ENCODE measurements around the gene MTHFD1L.

DNA sequence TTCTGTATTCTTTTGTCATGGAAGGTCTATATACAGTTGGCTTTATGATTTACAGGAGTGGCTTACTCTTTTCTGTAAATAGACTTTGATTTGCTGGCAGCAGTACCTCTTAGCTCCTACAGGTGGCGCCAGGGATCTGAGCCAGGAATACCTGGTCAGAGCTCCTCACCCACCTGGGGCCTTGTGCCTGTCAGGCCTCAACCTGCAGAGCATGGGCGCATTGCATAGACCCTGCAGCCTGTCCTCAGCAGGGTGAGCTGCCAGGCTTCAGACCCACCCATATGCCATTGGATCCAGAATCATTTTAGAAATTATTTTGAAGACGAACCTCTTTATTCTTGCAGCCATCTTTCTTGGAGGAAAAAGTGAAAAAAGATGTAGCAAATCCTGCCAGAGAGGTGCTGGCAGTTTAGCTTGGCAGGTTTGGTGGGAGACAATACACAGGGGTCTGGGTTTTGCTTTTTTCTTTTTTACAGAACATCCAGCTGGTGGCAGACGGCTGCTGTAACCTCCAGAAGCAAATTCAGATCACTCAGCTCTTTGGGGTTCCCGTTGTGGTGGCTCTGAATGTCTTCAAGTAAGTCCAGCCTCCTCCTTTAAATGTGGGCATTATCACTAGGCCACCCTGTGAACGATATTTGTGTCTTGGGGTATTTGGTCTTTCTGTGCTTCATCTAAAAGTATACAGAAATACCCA is 149.1 kb downstream of the MTHFD1L start:
- TF ChIP-seq, protein P1, sequence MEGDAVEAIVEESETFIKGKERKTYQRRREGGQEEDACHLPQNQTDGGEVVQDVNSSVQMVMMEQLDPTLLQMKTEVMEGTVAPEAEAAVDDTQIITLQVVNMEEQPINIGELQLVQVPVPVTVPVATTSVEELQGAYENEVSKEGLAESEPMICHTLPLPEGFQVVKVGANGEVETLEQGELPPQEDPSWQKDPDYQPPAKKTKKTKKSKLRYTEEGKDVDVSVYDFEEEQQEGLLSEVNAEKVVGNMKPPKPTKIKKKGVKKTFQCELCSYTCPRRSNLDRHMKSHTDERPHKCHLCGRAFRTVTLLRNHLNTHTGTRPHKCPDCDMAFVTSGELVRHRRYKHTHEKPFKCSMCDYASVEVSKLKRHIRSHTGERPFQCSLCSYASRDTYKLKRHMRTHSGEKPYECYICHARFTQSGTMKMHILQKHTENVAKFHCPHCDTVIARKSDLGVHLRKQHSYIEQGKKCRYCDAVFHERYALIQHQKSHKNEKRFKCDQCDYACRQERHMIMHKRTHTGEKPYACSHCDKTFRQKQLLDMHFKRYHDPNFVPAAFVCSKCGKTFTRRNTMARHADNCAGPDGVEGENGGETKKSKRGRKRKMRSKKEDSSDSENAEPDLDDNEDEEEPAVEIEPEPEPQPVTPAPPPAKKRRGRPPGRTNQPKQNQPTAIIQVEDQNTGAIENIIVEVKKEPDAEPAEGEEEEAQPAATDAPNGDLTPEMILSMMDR (conservative IDR thresholded peaks at IDR 0.05 in 1 of 2, IDR thresholded peaks at IDR 0.05 in 1 of 2; ENCODE audit: low read depth in 1 of 2, low read length in 2 of 2): peak; percentile 99
- no peak for TF ChIP-seq EZH2 (IDR thresholded peaks at IDR 0.05; ENCODE audit: low read length, missing control alignments)

All from fibroblast of lung (primary cell).